ENCODE results near the gene ZNF839.

- TF ChIP-seq, protein P1, sequence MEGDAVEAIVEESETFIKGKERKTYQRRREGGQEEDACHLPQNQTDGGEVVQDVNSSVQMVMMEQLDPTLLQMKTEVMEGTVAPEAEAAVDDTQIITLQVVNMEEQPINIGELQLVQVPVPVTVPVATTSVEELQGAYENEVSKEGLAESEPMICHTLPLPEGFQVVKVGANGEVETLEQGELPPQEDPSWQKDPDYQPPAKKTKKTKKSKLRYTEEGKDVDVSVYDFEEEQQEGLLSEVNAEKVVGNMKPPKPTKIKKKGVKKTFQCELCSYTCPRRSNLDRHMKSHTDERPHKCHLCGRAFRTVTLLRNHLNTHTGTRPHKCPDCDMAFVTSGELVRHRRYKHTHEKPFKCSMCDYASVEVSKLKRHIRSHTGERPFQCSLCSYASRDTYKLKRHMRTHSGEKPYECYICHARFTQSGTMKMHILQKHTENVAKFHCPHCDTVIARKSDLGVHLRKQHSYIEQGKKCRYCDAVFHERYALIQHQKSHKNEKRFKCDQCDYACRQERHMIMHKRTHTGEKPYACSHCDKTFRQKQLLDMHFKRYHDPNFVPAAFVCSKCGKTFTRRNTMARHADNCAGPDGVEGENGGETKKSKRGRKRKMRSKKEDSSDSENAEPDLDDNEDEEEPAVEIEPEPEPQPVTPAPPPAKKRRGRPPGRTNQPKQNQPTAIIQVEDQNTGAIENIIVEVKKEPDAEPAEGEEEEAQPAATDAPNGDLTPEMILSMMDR (IDR thresholded peaks at IDR 0.05): no peak
- TF ChIP-seq POLR2A (IDR thresholded peaks at IDR 0.05): no peak
Measured at GRCh38 chr14:102326583-102326982, 7.0 kb downstream of the ZNF839 start.

Data from tibial nerve (tissue), 3 donors.